ENCODE data around the gene LILRB3.
"Not testable (repeated sequence)": the region's sequence is repeated elsewhere in the genome, so short reads cannot be mapped to it uniquely, and the experiment has no call there.

The LILRB3 gene

GRCh38 chr19:54179262-54179852 is 43.5 kb downstream of the LILRB3 start:
- Histone ChIP-seq H3K36me3 (peaks cover 65% of the 10 kb centered on the region), H3K4me2 (peak overlapping the region; percentile 76), H3K4me3 (peak overlapping the region; percentile 23), H3K27ac (peak overlapping the region; percentile 77), H4K20me1 (peaks cover 17% of the 10 kb centered on the region), H3K9ac (peak overlapping the region; percentile 36; the same call in 1 of the 2 replicates), H3K9me3 (no peaks in the 10 kb centered on the region), H3K27me3 (no peaks in the 10 kb centered on the region), H3K4me1 (peaks cover 43% of the 10 kb centered on the region)
- TF ChIP-seq Cebpa-rat (IDR thresholded peaks at IDR 0.05): no peak

- peak overlapping the region; percentile 23; the same call in 1 of the 2 replicates for H3K4me3 ChIP-seq
- H3K9me3 ChIP-seq: no peaks in the 10 kb centered on the region
- H3K36me3 ChIP-seq: peaks cover 59% of the 10 kb centered on the region
- peaks cover 17% of the 10 kb centered on the region for H4K20me1 ChIP-seq
- no peak for TF ChIP-seq Cebpa-rat (IDR thresholded peaks at IDR 0.05)
- peak overlapping the region; percentile 76 for H3K4me2 ChIP-seq
- H3K27me3 ChIP-seq: no peaks in the 10 kb centered on the region
- H3K9ac ChIP-seq: peak overlapping the region; percentile 36
- H3K27ac ChIP-seq: peak overlapping the region; percentile 77
- H3K4me1 ChIP-seq: peaks cover 50% of the 10 kb centered on the region
These were observed 44.1 kb downstream of the LILRB3 start for GRCh38 chr19:54178581-54179261.

- peak overlapping the region; percentile 38; the same call in 1 of the 2 replicates for H3K27ac ChIP-seq
- peaks cover 5% of the 10 kb centered on the region for H4K20me1 ChIP-seq
- H3K4me2 ChIP-seq: peak overlapping the region; percentile 72
- H3K4me3 ChIP-seq: no peak overlapping the region
- no peaks in the 10 kb centered on the region for H3K27me3 ChIP-seq
- H3K36me3 ChIP-seq: peaks cover 36% of the 10 kb centered on the region
- no peak for TF ChIP-seq Cebpa-rat (IDR thresholded peaks at IDR 0.05)
- peaks cover 48% of the 10 kb centered on the region for H3K4me1 ChIP-seq
- no peaks in the 10 kb centered on the region for H3K9me3 ChIP-seq
- H3K9ac ChIP-seq: no peak overlapping the region
These were observed 48.6 kb downstream of the LILRB3 start for GRCh38 chr19:54173951-54174834.

- Histone ChIP-seq H3K27ac (no peak overlapping the region), H3K9me3 (no peaks in the 10 kb centered on the region), H3K4me2 (peak overlapping the region; percentile 72), H3K4me3 (no peak overlapping the region), H3K27me3 (no peaks in the 10 kb centered on the region), H3K4me1 (peaks cover 42% of the 10 kb centered on the region), H4K20me1 (no peaks in the 10 kb centered on the region), H3K36me3 (peaks cover 30% of the 10 kb centered on the region), H3K9ac (no peak overlapping the region)
- TF ChIP-seq Cebpa-rat (IDR thresholded peaks at IDR 0.05): no peak
These were observed 49.5 kb downstream of the LILRB3 start for GRCh38 chr19:54173359-54173699.

- Histone ChIP-seq H3K9me3 (no peaks in the 10 kb centered on the region), H3K4me1 (peaks cover 41% of the 10 kb centered on the region), H3K36me3 (peaks cover 25% of the 10 kb centered on the region), H3K27ac (peak within 1 kb of the TSS; percentile 46), H4K20me1 (no peaks in the 10 kb centered on the region), H3K9ac (no peak within 1 kb of the TSS), H3K4me2 (peak within 1 kb of the TSS; percentile 72), H3K27me3 (no peaks in the 10 kb centered on the region), H3K4me3 (no peak within 1 kb of the TSS)
- no peak for TF ChIP-seq Cebpa-rat (IDR thresholded peaks at IDR 0.05)
These were observed 50.1 kb downstream of the LILRB3 start, which contains the start of gene TMC4 for GRCh38 chr19:54172471-54173358. TMC4 (minus strand) TSS chr19:54173160; CDS start chr19:54173117, 43 bp downstream.

GRCh38 chr19:54171736-54172431 is 50.9 kb downstream of the LILRB3 start:
- Histone ChIP-seq H3K36me3 (peaks cover 18% of the 10 kb centered on the region), H3K27ac (0 out of 2 replicates have a peak overlapping the region, but pooled peaks have one; percentile 26), H3K4me1 (peaks cover 41% of the 10 kb centered on the region)
- H4K20me1 ChIP-seq, H3K9me3 ChIP-seq, H3K9ac ChIP-seq, H3K4me3 ChIP-seq, H3K27me3 ChIP-seq, H3K4me2 ChIP-seq: not testable (repeated sequence)

- TF ChIP-seq Cebpa-rat (IDR thresholded peaks at IDR 0.05): no peak
- Histone ChIP-seq H3K9me3 (no peaks in the 10 kb centered on the region), H3K27me3 (no peaks in the 10 kb centered on the region), H3K36me3 (no peaks in the 10 kb centered on the region), H3K27ac (no peak overlapping the region), H3K4me3 (no peak overlapping the region), H3K4me2 (no peak overlapping the region), H4K20me1 (no peaks in the 10 kb centered on the region), H3K9ac (no peak overlapping the region), H3K4me1 (peaks cover 31% of the 10 kb centered on the region)
These were observed 53.6 kb downstream of the LILRB3 start for GRCh38 chr19:54169149-54169740.

GRCh38 chr19:54168174-54168917 is 54.5 kb downstream of the LILRB3 start:
- Histone ChIP-seq H3K4me1 (peaks cover 30% of the 10 kb centered on the region), H3K4me2 (peak overlapping the region; percentile 74)

More at GRCh38 chr19:54168174-54168917, 54.5 kb downstream of the LILRB3 start:
- H3K27me3 ChIP-seq: no peaks in the 10 kb centered on the region
- no peak overlapping the region for H3K4me3 ChIP-seq
- TF ChIP-seq Cebpa-rat (IDR thresholded peaks at IDR 0.05): no peak
- H4K20me1 ChIP-seq: no peaks in the 10 kb centered on the region
- H3K36me3 ChIP-seq: no peaks in the 10 kb centered on the region
- H3K9me3 ChIP-seq: no peaks in the 10 kb centered on the region
- peak overlapping the region; percentile 36; the same call in 1 of the 2 replicates for H3K9ac ChIP-seq
- H3K27ac ChIP-seq: peak overlapping the region; percentile 59

Data from BLaER1 (cell line).